HG03575 (cell line): ENCODE data around the gene CAPNS1.
A peak's percentile ranks its signal among the peaks of the same experiment; 100 is the strongest.

Experiments used
- ATAC-seq: cut with Tn5 transposase; IDR thresholded peaks from one replicate; pipeline ENCODE4 v1.9.1; 2021; ENCODE audit not compliant: unreplicated experiment, insufficient number of reproducible peaks, low FRiP score; ENCODE audit errors: extremely low read depth

CAPNS1 gene

DNA sequence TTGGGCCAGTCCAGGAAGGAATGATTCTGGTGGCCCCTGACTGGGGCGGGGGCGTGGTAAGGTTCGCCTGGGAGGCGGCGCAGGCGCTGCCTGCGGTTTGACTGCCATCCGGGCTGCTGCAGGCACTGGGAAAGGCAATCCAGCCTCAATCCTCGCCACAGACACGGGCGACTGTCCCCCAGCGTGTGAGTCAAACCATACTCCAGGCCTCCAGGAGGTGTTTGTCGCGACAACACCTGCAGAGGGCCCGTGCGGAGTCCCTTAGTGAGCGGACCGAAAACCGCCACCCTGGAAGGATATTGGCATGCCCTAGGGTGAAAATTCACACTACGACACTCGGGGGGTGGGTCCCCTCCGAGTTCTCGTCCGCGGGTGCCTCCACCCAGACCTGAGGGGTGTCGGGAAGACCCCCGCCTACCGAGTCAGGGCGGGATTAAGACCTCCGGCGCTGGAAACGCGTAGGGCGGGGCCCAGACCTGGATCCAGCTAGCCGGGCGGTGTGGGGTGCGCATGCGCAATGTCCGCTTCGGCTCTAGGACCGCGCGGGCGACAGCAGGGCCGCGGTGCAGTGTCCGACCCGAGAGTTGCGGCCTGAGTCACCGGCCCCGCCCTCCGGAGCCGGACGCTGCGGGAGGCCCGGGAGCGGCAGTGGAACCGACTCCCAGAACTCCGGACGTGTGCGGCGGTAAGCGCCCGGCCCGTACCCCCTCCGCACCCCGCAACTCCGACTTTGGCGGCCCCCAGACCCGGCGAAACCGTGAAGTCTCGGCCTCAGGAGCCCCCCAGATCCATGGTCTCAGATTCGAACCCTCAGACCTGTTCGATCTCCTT, at the start of gene CAPNS1:
Gene CAPNS1, plus strand, starts transcription at position 594 of the 831 bp plus-strand sequence. CDS start 946 bp downstream, outside the sequence.
- ATAC-seq, result peak; percentile 76

- no peak for ATAC-seq
Measured at GRCh38 chr19:36090910-36091695, 48.8 kb upstream of the CAPNS1 start.

GRCh38 chr19:36092566-36092965, 47.3 kb upstream of the CAPNS1 start:
- no peak for ATAC-seq

DNA sequence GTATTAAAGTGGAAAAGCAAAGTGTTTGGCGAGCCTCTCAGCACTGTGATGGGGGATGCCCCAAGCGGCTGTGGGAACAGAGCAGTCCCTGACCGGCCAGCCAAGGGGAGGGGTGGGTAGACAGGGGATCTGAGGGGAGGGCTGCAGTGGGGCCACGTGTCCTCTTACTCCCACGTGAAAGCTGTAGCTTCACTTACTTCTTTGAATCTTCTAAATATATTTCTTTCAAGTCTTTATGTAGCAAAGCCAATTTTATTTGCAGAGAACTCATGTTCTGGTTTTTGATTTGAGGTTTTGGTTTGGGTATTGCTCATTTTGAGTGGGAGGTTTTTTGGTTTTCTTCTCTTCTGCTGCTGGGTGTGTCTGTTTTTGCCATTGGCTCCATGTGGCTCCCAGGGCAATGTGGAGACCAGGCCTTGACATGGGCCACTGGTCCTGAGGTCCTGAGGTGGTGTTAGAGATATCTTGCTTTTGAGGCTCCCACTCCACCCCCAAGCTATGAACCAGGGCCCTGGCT, 46.7 kb upstream of the CAPNS1 start:
- no peak for ATAC-seq

- ATAC-seq, result no peak
Measured at GRCh38 chr19:36093687-36094086, 46.2 kb upstream of the CAPNS1 start.

DNA sequence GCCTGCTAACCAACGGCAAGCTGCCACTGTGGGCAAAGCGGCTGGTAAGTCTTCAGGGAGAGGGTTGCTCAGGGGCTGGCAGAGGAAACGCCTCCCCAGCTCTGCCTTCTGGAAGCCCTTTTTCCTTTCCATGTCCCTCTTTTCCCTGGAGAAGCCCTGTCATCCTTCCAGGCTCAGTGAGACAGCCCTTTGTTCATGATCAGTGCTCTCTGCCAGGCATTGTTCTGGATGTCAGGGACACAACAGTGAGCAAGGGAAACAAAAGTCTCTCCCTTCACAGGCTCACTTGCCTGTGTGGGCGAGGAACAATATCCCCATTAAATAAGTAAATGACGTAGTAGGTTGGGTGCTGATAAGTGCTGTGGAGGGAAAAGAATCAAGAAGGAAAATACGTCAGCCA, 42.8 kb upstream of the CAPNS1 start:
- no peak for ATAC-seq

- no peak for ATAC-seq
Measured at GRCh38 chr19:36099166-36099785, 40.6 kb upstream of the CAPNS1 start.

DNA sequence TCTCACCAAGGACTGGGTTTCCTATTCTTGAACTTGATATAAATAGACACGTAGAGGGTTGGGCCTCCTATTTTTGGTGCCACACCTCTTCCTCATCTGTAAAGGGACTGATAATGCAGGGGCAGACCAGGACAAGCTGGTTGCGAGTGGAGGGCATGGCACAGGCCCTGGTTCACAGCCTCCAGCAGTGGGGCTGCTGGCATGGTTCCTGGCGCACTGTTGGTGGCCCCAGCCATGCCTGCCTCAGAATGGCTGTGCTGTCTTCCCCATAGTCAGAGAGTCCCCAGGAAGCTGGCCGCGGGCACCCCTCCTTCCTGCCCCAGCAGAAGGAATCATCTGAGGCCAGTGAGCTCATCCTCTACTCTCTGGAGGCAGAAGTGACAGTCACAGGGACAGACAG, 39.4 kb upstream of the CAPNS1 start:
- ATAC-seq, result no peak

GRCh38 chr19:36101550-36102327, 38.1 kb upstream of the CAPNS1 start:
- no peak for ATAC-seq

DNA sequence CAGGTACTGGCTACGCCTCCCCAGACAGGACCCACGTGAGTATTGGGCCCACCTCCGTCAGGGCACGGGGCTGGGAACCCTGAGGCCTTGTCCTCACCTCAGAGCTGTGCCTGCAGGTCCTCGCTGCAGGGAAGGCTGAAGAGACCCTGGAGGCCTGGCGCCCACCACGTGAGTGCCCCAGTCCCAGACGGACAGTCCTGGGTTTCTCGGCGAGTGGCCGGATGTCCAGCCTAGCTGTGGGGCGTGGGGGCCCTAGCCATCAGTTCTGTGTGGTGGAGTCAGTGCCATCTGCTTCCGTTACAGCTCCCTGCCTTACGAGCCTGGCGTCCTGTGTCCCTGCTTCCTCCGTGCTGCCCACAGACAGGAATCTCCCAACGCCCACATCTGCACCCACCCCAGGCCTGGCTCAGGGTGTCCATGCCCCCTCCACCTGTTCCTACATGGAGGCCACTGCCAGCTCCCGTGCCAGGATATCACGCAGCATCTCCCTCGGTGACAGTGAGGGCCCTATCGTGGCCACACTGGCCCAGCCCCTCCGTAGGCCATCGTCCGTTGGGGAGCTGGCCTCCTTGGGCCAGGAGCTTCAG, 36.7 kb upstream of the CAPNS1 start:
- ATAC-seq, result no peak

GRCh38 chr19:36103842-36104552, 35.9 kb upstream of the CAPNS1 start:
- no peak for ATAC-seq

- no peak for ATAC-seq
Measured at GRCh38 chr19:36106441-36106840, 33.4 kb upstream of the CAPNS1 start.

DNA sequence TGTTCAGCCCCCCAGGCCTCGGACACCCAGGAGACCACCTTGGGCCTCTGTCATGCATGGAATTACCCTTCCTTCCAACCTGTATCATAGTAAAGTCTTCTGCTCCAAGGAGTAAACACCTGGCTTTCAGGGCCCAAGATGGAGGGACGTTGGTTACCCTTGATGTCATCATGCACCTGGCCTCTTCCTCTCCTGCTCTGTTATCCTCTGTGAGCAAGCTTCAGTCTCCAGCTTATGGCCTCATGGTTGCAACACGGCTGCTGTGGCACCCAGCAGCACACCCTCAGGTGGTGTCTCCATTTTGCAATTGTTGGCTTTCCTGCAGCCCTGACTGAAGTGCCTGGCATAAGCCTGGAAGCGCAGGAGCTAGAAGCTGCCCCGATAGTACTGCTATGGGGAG, 32.9 kb upstream of the CAPNS1 start:
- no peak for ATAC-seq

GRCh38 chr19:36108684-36109083, 31.2 kb upstream of the CAPNS1 start:
- no peak for ATAC-seq

- no peak for ATAC-seq
Measured at GRCh38 chr19:36110487-36111199, 29.2 kb upstream of the CAPNS1 start, which contains the start of gene OVOL3. Gene OVOL3 (plus strand): TSS chr19:36111143. CDS start chr19:36111203, 60 bp downstream.

DNA sequence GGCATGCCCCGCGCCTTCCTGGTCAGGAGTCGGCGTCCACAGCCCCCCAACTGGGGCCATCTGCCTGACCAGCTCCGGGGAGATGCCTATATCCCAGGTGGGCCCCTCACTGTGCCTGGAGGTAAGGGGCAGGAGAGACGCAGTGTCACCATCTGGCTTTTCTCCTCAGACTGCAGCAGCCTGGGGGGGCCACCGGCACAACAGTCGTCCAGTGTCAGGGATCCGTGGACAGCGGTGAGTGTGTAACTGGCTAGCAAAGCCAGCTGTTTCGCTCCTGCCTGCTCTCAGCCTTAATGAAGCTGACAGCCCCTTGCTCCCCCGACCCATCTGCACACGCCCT, 28.7 kb upstream of the CAPNS1 start:
- no peak for ATAC-seq

GRCh38 chr19:36112678-36113077, 27.2 kb upstream of the CAPNS1 start:
- no peak for ATAC-seq
